Astrocyte (in vitro differentiated cells and primary cell): ENCODE data around the gene HAPSTR1. TPM values are rescaled to one million over a fixed set of nuclear protein-coding genes. Genes with fewer than 3 reads are reported as not detected.

ENCODE experiments used
- DNase-seq: peaks from one replicate; pipeline ENCODE4 v3.0.0-alpha.2; 2010; ENCODE audit warnings: low read depth
- FAIRE-seq: peaks from 2 replicates; lab custom pipeline; 2011; peaks lifted over from hg19 to GRCh38; lab: Jason Lieb, UNC
- H2AFZ ChIP-seq: 2 replicates; pipeline ENCODE4 v1.6.0; 2012; ENCODE audit warnings: low read depth, low read length, inconsistent platforms
- H3K27ac ChIP-seq: 2 replicates; pipeline ENCODE4 v1.5.1; 2011; ENCODE audit warnings: low read depth, low read length, inconsistent platforms
- H3K27me3 ChIP-seq: 2 replicates; pipeline ENCODE4 v1.6.0; 2011; ENCODE audit warnings: low read length, inconsistent platforms; ENCODE audit not compliant: insufficient read depth
- H3K36me3 ChIP-seq: 2 replicates; pipeline ENCODE4 v1.5.1; 2011; ENCODE audit warnings: low read length, inconsistent platforms; ENCODE audit not compliant: insufficient read depth
- H3K4me1 ChIP-seq: 2 replicates; pipeline ENCODE4 v1.5.1; 2011; ENCODE audit warnings: low read length, inconsistent platforms; ENCODE audit not compliant: insufficient read depth
- H3K4me2 ChIP-seq: 2 replicates; pipeline ENCODE4 v1.6.0; 2012; ENCODE audit warnings: low read length, inconsistent platforms
- H3K4me3 ChIP-seq: 2 replicates; pipeline ENCODE4 v1.5.1; 2011; ENCODE audit warnings: low read depth, mild to moderate bottlenecking, low read length, inconsistent platforms; ENCODE audit not compliant: insufficient read depth
- H3K79me2 ChIP-seq: 2 replicates; pipeline ENCODE4 v1.6.0; 2012; ENCODE audit warnings: mild to moderate bottlenecking, low read length, inconsistent platforms; ENCODE audit not compliant: insufficient read depth
- H3K9ac ChIP-seq: 2 replicates; pipeline ENCODE4 v1.6.0; 2012; ENCODE audit warnings: mild to moderate bottlenecking, low read length, inconsistent platforms
- H3K9me3 ChIP-seq: 2 replicates; pipeline ENCODE4 v1.5.1; 2012; ENCODE audit warnings: low read depth, mild to moderate bottlenecking, low read length, inconsistent platforms; ENCODE audit not compliant: insufficient read depth
- H4K20me1 ChIP-seq: 2 replicates; pipeline ENCODE4 v1.6.0; 2012; ENCODE audit warnings: low read length, inconsistent platforms; ENCODE audit not compliant: insufficient read depth
- H3K27ac Mint-ChIP-seq: one replicate; pipeline ENCODE4 v1.8.0; 2021; ENCODE audit warnings: mild to moderate bottlenecking, mixed read lengths; ENCODE audit not compliant: unreplicated experiment
- H3K27me3 Mint-ChIP-seq: one replicate; pipeline ENCODE4 v1.8.0; 2021; ENCODE audit warnings: low read depth, mixed read lengths; ENCODE audit not compliant: unreplicated experiment
- H3K36me3 Mint-ChIP-seq: one replicate; pipeline ENCODE4 v1.8.0; 2021; ENCODE audit warnings: low read depth, mixed read lengths; ENCODE audit not compliant: unreplicated experiment
- H3K4me1 Mint-ChIP-seq: one replicate; pipeline ENCODE4 v1.8.0; 2021; ENCODE audit warnings: low read depth, mixed read lengths; ENCODE audit not compliant: unreplicated experiment
- H3K4me3 Mint-ChIP-seq: one replicate; pipeline ENCODE4 v1.8.0; 2021; ENCODE audit warnings: mild to moderate bottlenecking, moderate library complexity, mixed read lengths; ENCODE audit not compliant: unreplicated experiment
- H3K9me3 Mint-ChIP-seq: one replicate; pipeline ENCODE4 v1.8.0; 2021; ENCODE audit warnings: mild to moderate bottlenecking, mixed read lengths; ENCODE audit not compliant: unreplicated experiment
- CTCF ChIP-seq: IDR thresholded peaks from 2 replicates; pipeline ENCODE4 v1.5.1; 2011; ENCODE audit warnings: low read depth, mild to moderate bottlenecking, inconsistent platforms, low read length, moderate library complexity; ENCODE audit not compliant: insufficient read depth
- EZH2 ChIP-seq: IDR thresholded peaks from 2 replicates; pipeline ENCODE4 v1.6.1; 2012; ENCODE audit warnings: mild to moderate bottlenecking, low read length, inconsistent platforms; ENCODE audit not compliant: insufficient read depth
- total RNA-seq: library from RNA; stranded (reverse); gene quantifications from 2 replicates; pipeline ENCODE4 v1.2.1, GENCODE V29; 2021

HAPSTR1 gene
- total RNA-seq, 1 donor from 2014 or later = 99.5 TPM

GRCh38 chr16:9055115-9055514 lies 36.3 kb upstream of the HAPSTR1 start:
- peaks cover 2% of the 10 kb centered on the region for H3K36me3 Mint-ChIP-seq
- Histone ChIP-seq H4K20me1 (no peaks in the 10 kb centered on the region), H3K9me3 (no peaks in the 10 kb centered on the region), H2AFZ (no peak overlapping the region), H3K36me3 (no peaks in the 10 kb centered on the region), H3K79me2 (no peaks in the 10 kb centered on the region), H3K4me1 (peaks cover 7% of the 10 kb centered on the region), H3K9ac (no peak overlapping the region), H3K27ac (peak overlapping the region; percentile 25), H3K27me3 (no peaks in the 10 kb centered on the region), H3K4me3 (no peak overlapping the region), H3K4me2 (no peak overlapping the region)
- FAIRE-seq (no peak), DNase-seq (no peak)
- peak overlapping the region; percentile 62 for H3K27ac Mint-ChIP-seq
- no peak overlapping the region for H3K4me3 Mint-ChIP-seq
- no peak for TF ChIP-seq EZH2
- TF ChIP-seq CTCF = no peak
- no peaks in the 10 kb centered on the region for H3K27me3 Mint-ChIP-seq
- no peaks in the 10 kb centered on the region for H3K9me3 Mint-ChIP-seq
- H3K4me1 Mint-ChIP-seq = peaks cover 1% of the 10 kb centered on the region

- TF ChIP-seq EZH2 (no peak), CTCF (no peak)
- H3K9ac ChIP-seq = no peak overlapping the region
These were observed 35.8 kb upstream of the HAPSTR1 start for GRCh38 chr16:9055661-9056060.

GRCh38 chr16:9056061-9056460 lies 35.4 kb upstream of the HAPSTR1 start:
- Mint-ChIP-seq H3K27ac (no peak overlapping the region), H3K36me3 (peaks cover 2% of the 10 kb centered on the region), H3K4me3 (no peak overlapping the region), H3K27me3 (no peaks in the 10 kb centered on the region), H3K4me1 (peaks cover 1% of the 10 kb centered on the region), H3K9me3 (no peaks in the 10 kb centered on the region)
- H3K79me2 ChIP-seq = no peaks in the 10 kb centered on the region
- H3K27ac ChIP-seq = no peak overlapping the region
- H2AFZ ChIP-seq = no peak overlapping the region
- DNase-seq = no peak
- no peaks in the 10 kb centered on the region for H3K27me3 ChIP-seq
- H4K20me1 ChIP-seq = no peaks in the 10 kb centered on the region
- no peak for FAIRE-seq
- H3K4me3 ChIP-seq = no peak overlapping the region
- no peak for TF ChIP-seq EZH2
- no peak for TF ChIP-seq CTCF
- H3K9me3 ChIP-seq = no peaks in the 10 kb centered on the region
- H3K4me2 ChIP-seq = no peak overlapping the region
- H3K9ac ChIP-seq = no peak overlapping the region
- peaks cover 6% of the 10 kb centered on the region for H3K4me1 ChIP-seq
- no peaks in the 10 kb centered on the region for H3K36me3 ChIP-seq

More at GRCh38 chr16:9055661-9056060, 35.8 kb upstream of the HAPSTR1 start:
- peaks cover 6% of the 10 kb centered on the region for H3K4me1 ChIP-seq
- H3K27ac ChIP-seq = peak overlapping the region; percentile 25
- DNase-seq (peak; percentile 89), FAIRE-seq (no peak)
- no peaks in the 10 kb centered on the region for H3K9me3 Mint-ChIP-seq
- H2AFZ ChIP-seq = no peak overlapping the region
- no peaks in the 10 kb centered on the region for H3K27me3 Mint-ChIP-seq
- H3K27me3 ChIP-seq = no peaks in the 10 kb centered on the region
- H3K4me2 ChIP-seq = no peak overlapping the region
- no peaks in the 10 kb centered on the region for H4K20me1 ChIP-seq
- H3K79me2 ChIP-seq = no peaks in the 10 kb centered on the region
- H3K36me3 ChIP-seq = no peaks in the 10 kb centered on the region
- peaks cover 1% of the 10 kb centered on the region for H3K4me1 Mint-ChIP-seq
- peaks cover 2% of the 10 kb centered on the region for H3K36me3 Mint-ChIP-seq
- H3K27ac Mint-ChIP-seq = peak overlapping the region; percentile 62
- no peak overlapping the region for H3K4me3 ChIP-seq
- no peaks in the 10 kb centered on the region for H3K9me3 ChIP-seq
- no peak overlapping the region for H3K4me3 Mint-ChIP-seq
